ENCODE results near the gene ANKH.

The ANKH gene

GRCh38 chr5:14700478-14701436, 170.8 kb downstream of the ANKH start:
- DNase-seq (ENCODE audit: low spot score), result no peak
- no peak for TF ChIP-seq CTCF (IDR thresholded peaks at IDR 0.05)
- no peak overlapping the region for H3K4me3 ChIP-seq
- H3K27ac ChIP-seq, result peak overlapping the region; percentile 6 to 15

GRCh38 chr5:14699807-14700400, 171.7 kb downstream of the ANKH start:
- no peak for DNase-seq (ENCODE audit: low spot score)
- no peak for TF ChIP-seq CTCF (IDR thresholded peaks at IDR 0.05)
- peak overlapping the region; percentile 15 to 54 for H3K27ac ChIP-seq
- no peak overlapping the region for H3K4me3 ChIP-seq

GRCh38 chr5:14699159-14699558, 172.4 kb downstream of the ANKH start:
- H3K4me3 ChIP-seq, result no peak overlapping the region
- no peak for DNase-seq (ENCODE audit: low spot score)
- peak overlapping the region; percentile 48 to 54 for H3K27ac ChIP-seq
- no peak for TF ChIP-seq CTCF (IDR thresholded peaks at IDR 0.05)

- H3K27ac ChIP-seq, result peak overlapping the region; percentile 48 to 54
- no peak for DNase-seq (ENCODE audit: low spot score)
- TF ChIP-seq CTCF (IDR thresholded peaks at IDR 0.05), result no peak
- H3K4me3 ChIP-seq, result no peak overlapping the region
Measured at GRCh38 chr5:14698495-14698894, 173.1 kb downstream of the ANKH start.

GRCh38 chr5:14696851-14697250, 174.7 kb downstream of the ANKH start:
- H3K27ac ChIP-seq, result no peak overlapping the region
- H3K4me3 ChIP-seq, result no peak overlapping the region
- DNase-seq (ENCODE audit: low spot score), result no peak
- no peak for TF ChIP-seq CTCF (IDR thresholded peaks at IDR 0.05)

GRCh38 chr5:14696057-14696456, 175.5 kb downstream of the ANKH start:
- no peak for TF ChIP-seq CTCF (IDR thresholded peaks at IDR 0.05)
- H3K27ac ChIP-seq, result no peak overlapping the region

More at GRCh38 chr5:14696057-14696456, 175.5 kb downstream of the ANKH start:
- H3K4me3 ChIP-seq, result no peak overlapping the region
- DNase-seq (ENCODE audit: low spot score), result no peak
